Sigmoid colon (tissue), 4 donors: ENCODE measurements around the gene KAZN.

Experiments
- EP300 ChIP-seq, 4 donors: sonication (generic); formaldehyde crosslinking; IDR thresholded peaks; one replicate each; pipeline ENCODE4 v1.6.1; 2017; ENCODE audit warnings: antibody characterized with exemption in 4 of 4
- POLR2A ChIP-seq, 2 donors: fragments of 450-650 bp; IDR thresholded peaks; one replicate each; pipeline ENCODE4 v1.6.1; 2016; ENCODE audit warnings: antibody characterized with exemption in 2 of 2, mild to moderate bottlenecking in 2 of 2, moderate library complexity in 2 of 2
- POLR2AphosphoS5 ChIP-seq, 4 donors: sonication (generic); formaldehyde crosslinking; IDR thresholded peaks; one replicate each; pipeline ENCODE4 v1.6.1; 2017; ENCODE audit warnings: antibody characterized with exemption in 4 of 4
- TF ChIP-seq, protein P1 (sequence below), 4 experiments: fragments of 450-650 bp in 3 of 4; fragments of 200-600 bp in 1 of 4; IDR thresholded peaks; one replicate each; pipeline ENCODE4 v1.5.1; 2016 to 2019; ENCODE audit warnings: antibody characterized with exemption in 4 of 4, mild to moderate bottlenecking in 3 of 4, moderate library complexity in 2 of 4

DNA sequence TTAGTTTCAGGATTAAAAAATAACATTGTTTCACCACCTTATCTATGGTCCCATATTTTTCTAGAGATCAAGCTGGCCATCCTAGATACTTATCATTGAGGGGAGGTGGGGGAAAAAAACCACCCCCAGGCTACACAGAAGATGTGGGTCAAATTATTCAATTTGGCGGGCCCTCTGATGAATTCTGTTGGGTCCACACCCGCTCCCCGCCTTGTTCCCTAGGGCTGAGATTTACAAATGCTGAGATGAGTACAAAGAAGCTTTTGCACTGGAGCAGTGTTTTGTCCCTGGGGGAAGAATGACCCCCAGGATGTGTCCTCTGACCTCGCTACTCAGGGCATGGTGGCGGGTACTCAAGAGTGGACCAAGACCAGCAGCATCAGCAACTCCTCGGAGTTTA, 308.2 kb downstream of the KAZN start:
- TF ChIP-seq, protein P1, sequence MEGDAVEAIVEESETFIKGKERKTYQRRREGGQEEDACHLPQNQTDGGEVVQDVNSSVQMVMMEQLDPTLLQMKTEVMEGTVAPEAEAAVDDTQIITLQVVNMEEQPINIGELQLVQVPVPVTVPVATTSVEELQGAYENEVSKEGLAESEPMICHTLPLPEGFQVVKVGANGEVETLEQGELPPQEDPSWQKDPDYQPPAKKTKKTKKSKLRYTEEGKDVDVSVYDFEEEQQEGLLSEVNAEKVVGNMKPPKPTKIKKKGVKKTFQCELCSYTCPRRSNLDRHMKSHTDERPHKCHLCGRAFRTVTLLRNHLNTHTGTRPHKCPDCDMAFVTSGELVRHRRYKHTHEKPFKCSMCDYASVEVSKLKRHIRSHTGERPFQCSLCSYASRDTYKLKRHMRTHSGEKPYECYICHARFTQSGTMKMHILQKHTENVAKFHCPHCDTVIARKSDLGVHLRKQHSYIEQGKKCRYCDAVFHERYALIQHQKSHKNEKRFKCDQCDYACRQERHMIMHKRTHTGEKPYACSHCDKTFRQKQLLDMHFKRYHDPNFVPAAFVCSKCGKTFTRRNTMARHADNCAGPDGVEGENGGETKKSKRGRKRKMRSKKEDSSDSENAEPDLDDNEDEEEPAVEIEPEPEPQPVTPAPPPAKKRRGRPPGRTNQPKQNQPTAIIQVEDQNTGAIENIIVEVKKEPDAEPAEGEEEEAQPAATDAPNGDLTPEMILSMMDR (IDR thresholded peaks at IDR 0.05): no peak
- TF ChIP-seq POLR2A (IDR thresholded peaks at IDR 0.05) (no peak), EP300 (IDR thresholded peaks at IDR 0.05) (no peak), POLR2AphosphoS5 (IDR thresholded peaks at IDR 0.05) (no peak)
